ENCODE measurements around the gene RNGTT.
"Not testable (repeated sequence)": the region's sequence is repeated elsewhere in the genome, so short reads cannot be mapped to it uniquely, and the experiment has no call there.

RNGTT gene

DNA sequence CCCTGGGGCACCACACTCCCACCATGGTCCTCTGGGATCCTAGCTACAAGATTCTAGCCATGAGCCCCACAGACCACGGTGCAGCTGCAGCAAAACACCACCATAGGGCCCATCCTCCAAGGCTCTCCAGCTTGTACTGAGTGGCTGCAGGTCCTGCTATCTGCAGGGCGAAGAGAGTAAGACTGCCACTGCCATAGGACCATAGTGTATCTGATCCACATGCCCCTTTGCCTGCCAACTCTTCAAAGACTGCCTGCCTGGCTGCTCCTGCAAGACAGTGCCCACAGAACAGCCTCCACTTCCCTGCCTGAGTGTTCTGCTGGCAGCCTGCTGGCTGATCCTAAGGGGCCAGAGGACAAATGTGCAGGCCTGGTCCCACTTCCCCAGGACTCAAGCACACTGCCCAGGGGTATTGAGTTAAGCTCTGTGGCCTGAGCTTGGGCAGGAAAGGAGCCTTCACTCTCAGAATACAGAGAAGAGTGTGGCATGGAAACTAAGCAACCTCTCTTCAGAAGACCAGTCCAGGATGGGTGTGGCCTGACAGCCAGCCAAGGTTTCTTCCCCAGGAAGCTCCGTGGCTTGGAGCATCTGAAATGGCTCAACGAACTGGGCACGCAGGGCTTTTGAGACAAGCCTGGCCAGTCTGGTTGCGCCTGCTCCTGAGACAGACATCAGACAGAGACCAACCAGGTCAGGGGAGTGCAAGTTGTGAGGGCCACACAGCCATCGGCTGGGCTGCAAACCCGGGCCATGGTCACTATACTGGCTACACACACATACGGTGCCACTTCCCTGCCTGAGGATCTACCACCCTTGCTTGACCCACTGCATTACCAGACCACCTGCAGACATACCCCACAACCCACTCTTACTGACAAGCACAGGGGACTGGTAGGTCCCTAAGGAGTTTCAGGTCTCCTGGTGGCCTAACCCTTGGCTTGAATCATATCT lies 54.5 kb downstream of the RNGTT start:
- DNase-seq, result no peak

DNA sequence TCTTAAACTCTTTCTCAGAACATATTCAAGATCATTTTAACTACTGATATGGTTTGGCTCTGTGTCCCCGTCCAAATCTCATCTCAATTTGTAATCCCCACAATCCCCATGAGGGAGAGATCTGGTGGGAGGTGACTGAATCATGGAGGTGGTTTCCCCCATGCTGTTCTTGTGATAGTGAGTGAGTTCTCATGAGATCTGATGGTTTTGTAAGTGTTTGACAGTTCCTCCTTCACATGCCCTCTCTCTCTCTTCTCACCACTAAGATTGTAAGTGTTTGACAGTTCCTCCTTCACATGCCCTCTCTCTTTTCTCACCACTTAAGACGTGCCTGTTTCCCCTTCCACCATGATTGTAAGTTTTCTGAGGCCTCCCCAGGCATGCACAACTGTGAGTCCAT lies 56.3 kb downstream of the RNGTT start:
- not testable (repeated sequence) for DNase-seq

DNA sequence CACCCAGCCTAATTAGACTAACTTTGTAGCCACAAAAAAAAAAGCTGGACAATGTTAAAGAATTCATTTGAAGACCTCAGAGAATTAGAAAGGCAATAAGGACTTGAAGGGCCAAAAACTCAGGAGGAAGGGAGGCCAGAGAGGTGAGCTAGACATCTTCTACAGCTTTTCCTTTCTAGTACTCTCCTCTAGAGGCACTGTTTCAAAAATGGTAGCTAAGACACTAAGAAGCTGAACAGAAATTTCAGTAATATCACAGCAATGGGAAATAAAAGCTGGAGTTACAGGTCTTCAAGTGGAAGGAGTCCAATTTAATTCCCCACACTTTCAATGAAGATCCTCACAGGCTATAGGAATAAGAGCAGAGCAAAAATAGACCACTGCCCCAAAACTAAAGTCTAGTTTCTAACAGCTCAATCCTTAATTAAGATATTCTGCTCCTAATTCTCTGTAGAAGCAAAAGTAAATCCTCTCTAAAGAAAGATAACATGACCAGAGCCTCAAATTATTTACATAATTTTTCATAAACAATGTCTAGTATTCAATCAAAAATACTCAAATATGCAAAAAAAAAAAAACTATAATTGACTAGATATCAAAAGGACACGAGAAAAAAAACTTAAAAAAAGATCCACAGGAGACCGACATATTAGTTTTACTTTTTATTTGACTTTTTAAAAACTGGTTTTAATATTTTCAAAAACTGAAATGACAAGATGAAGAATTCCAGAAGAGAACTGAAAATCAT lies 63.7 kb downstream of the RNGTT start:
- DNase-seq, result no peak

DNA sequence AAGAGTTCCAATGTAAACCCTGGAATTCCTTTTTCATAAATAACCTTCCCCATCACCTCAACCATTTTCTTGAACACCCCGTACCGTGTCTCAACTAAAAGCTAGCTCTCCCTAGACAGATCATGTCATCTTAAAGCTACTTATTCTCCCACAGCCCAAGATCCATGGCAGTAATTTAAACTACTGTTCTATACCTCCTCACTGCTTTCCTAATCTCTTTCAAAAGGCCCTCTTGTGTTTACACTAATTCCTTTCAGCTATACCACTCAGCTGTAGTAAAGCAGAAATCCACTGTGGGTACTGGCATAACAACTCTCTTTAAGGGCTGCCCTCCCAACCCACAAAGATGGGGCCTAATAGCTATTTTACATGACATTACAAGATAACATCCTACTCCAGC lies 67.5 kb downstream of the RNGTT start:
- no peak for DNase-seq

DNA sequence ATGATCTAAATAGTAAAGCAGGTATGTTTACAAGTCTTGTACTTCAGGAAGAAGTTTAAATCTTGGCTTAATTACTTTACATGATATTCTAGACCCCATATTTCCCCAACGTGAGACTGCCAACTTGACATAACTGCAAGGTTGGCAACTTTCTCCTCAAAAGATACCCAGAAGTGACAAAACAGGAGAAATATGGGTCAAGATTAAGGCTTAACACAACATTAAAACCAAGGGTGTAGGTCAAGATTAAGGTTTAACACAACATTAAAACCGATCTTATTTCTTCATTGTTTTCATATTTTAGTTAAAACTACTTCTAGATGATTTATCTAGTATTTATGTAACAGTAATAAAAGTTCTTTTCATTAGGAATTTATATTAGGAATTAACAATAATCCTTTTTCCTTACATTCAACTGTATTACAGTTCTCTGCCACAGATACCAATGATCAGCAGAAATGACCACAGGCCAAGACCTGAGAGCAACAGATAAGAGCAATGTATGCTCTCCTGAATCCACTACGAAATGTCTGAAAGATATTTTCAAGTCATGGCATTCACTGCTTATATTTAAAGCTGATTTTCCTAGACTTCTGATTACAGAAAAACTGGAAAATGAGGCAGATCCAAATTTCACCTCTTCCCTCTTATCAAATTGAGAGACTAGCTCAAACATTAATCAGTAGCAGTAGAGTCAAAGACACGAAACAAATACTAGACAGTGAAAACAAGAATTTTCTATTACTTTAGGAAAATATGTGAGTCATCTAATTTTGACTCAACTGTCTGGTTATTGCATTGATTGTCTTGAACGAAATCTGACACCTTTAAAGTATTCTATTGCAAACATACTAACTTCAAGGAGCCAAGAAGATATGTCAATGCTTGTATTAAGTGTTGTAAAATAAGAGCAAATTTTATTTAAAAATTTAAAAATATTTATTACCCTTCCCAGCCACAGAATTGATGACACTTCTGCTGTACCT lies 72.3 kb downstream of the RNGTT start:
- DNase-seq, result no peak

DNA sequence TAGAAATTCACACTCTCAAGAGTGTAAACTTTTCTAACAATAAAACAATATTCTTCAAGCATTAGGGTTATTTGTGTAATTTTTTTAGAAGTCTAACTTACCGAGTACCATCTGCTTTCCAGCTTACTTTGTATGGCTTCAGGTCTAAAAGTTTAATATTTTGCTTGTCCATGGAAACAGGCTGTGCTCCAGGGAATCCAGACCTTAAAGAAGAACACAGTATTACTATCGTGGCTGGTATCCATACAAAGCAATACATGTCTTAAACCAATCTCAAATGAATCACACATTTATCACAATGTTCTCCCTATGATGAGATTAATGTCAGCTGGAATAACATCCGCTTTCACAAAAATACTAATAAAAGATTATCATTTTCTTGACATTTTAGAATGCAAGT lies 73.0 kb downstream of the RNGTT start:
- no peak for DNase-seq

DNA sequence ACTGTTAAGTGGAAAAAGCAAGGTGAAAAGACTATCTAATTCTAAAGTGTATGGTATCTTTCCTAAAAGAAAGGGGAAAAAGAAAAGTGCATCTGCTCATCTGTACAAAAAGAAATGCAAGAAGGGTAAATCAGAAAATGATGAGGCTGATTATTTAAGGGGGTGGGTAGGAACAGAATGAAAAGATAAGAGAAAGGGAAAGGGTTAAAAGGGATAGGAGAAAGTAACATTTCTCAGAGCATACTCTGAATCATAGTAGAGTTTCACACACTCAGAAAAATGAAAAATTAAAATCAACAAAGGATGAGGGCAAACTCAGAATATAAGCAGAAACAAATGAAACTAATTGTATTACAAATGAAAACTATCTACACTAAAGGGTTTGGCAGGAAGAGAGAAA lies 79.1 kb downstream of the RNGTT start:
- no peak for DNase-seq

DNA sequence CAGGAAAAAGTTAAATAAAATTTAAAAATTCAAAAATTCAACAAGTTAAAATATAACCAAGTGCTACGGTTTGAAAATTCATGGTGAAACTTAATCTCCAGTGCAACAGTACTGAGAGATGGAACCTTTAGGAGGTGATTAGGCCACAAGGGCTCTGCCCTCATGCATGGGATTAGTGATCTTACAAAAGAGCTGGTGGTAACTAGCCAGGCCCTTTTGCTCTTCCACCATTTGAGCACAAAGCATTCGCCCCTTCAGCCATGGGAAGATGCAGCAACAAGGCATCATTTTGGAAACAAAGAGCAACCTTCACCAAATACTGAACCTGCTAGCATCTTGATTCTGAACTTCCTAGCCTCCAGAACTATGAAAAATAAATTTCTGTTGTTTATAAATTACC lies 80.9 kb downstream of the RNGTT start:
- DNase-seq, result no peak

DNA sequence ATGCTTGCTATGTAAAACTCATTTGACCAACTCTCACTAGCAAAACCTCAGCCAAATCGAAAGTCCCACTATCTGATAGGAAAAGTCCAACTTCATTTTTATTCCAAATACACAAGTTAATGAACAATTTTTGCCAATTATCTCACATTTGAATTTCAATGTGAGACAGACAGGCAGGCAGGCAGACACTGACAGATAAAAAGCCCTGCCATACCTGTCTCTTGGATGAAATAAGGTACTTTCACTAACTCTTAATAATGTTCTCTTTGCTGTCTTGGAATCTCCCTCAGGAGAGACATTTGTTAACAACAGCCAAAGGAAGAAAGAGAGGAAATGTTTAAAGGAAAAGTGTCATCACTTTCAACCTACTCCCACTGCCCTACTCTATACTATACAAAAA lies 82.0 kb downstream of the RNGTT start:
- no peak for DNase-seq

DNA sequence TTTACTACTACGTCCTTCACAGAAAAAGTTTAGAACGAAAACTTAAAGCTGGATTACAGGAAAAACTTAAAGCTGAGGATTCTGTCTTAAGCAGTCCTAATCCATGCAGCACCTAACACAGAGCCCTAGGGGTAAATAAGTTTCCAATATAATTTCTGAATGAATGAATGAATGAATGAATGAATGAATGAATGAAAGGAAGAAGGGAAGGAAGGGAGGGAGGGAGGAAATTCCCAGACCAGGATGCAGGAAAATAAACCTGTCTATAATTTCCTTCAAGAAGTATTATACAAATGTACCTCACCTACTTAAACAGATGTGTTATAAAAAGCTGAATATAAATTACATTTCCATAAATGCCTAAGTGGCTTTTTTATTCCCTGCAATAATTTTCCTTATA lies 83.4 kb downstream of the RNGTT start:
- DNase-seq, result no peak

DNA sequence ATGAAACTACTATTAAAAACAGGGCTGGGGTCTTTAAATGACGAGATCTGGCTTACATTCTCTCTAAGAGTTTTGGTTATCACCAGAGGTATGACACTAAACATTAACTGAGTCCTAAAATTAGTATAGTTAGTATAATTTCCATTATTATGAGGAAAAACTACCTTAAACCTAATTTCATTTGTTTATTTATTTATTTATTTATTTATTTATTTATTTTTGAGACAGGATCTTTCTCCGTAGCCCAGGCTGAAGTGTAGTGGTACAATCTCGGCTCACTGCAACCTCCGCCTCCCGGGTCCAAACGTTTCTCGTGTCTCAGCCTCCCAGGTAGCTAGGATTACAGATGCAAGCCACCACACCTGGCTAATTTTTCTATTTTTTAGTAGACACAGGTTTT lies 85.5 kb downstream of the RNGTT start:
- no peak for DNase-seq

DNA sequence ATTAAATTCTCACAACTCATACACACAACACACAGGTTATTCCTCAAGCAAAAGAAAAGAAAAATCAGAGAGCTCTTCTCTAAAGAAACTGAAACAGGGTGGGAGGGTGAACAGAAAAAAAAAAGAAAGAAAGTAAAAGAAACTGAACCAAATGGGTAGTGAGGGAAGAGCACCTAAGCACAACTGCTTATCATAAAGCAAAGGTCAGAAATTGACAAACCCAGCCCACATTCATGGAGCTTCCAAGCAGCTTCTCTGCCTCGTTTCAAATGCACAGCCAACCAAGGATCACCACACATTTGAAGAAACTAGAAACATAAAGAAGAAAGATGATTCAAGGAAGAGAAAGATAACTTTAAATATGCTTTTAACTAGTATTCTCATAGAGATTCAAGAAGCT lies 90.5 kb downstream of the RNGTT start:
- DNase-seq, result no peak

DNA sequence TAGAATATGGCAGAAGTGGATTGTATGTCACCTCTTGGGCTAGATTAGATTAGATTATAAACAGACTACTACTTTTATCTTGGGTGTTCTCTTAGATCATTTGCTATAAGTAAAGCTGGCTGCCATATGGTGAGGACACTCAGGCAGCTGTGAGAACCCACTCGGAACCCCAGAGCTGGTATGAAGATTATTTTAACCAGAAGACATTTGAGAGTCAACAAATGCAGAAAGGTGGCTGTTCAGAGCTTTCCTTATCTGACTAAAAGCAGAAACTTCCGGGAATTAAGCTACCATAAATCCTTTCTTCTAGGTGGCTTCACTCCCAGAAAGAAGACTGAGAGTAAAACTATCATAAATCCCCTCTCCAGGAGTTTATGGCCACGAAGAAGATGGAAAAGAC lies 91.9 kb downstream of the RNGTT start:
- DNase-seq, result no peak

DNA sequence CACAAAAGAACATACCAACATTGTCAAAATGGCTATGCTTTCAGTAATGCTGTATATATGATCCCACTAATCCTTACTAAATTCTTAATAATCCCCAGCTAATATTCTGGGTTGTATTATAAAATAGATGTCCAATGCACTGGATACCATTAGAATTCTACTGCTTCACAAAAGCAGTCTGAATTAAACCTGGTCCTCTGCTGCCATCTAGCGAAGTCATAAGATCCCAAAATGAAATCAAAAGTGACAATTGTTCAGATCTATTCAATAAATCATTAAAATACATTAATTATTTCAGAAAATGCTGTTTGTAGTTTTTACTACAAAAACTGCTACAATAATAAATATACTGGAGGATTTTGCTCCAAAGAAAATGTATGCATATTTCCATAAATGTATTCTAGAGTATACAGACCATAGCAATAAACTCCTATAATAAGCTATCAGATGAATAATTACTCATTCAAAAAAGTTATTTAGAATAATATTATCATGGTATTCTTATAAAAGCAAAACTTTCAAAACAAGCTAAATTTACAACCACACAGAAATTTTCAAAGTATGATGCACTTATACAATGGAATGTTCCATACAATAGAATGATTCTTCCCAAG lies 92.6 kb downstream of the RNGTT start:
- no peak for DNase-seq

DNA sequence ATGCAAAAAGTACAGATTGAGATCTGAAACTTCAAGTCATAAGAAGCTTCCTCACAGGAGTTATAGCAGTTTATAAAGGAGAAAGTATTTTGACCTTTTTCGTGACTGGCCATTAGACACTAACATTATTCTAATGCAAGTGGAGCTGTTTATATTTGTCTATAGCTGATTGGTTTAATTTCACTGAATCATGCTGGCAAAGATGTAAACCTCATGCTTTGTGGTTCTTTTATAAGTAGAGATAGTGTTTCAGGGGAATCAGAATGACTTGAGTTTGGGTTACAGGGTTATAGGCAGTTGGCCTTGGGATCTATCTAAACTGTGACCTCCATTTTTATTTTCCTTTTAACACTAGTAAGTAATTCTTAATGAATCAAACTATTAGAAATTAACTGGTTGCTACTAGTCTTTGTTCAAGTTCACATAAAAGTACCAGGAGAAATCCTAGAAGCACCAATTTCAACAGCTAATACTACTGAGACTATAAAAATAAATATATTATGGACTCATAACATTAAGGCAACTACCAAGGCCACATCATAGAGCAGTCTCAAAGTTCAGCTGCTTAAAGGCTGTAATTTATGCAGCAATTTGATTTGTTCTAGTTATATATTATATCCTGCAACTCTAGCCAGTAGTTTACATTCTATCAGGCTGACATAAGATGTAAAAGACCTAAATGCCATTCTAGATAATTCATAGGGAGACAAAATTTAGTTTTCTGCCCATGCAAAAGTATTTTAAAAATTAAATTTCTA lies 94.0 kb downstream of the RNGTT start:
- DNase-seq, result no peak

DNA sequence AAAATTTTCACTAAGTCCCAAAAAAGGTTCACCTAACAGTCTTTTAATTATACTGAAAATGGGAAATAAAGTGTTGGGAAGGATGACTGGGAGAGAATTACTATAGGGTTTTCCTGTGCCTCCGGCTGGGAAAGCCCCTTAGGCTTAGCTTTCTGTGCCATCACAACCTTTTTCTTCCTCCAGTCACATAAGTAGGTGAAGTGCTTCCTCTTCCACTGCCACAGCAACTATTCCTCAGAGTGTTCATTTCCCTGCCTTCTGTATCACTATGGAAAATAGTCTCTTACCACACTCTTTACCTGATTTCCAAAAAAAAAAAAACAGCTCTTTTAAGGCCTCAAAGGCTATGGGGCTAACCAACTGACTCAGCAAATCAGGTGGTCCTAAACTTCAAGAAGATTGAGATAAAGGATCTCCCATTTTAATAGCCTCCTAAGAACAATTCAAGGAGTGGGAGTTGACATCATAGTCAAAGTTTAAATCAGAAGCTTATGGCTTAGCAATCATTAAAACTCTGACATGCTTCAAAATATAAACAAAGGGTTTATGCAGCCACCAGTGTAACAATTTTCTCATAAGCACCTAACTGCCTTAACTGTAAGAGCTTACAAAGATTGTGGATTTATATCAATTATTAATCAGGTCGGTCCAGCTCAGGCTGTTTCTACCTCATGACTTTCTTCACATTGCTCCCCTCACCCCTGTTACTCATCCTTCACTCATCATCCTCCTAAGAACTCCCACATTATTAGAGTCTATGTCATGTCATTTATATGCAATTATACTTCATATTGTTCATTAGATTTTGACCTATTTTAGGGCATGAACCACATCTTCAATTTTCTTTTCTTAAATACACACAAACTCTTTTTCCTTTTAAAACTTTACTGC lies 95.3 kb downstream of the RNGTT start:
- DNase-seq, result no peak

DNA sequence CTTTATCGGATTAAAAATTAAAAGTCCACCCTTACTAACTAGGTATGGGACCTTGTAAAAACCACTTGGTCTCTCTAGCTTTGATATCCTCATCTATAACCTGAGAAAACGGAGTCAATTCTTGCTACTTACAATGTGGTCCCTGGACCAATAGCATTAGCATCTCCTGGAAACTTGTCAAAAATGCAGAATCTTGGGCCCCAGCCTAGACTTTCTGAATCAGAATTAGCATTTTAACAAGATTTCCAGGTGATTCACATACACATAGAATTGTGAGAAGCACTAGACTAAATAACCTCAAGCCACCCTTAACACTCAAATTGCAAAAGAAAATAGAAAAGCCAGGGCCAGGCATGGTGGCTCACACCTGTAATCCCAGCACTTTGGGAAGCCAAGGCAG lies 96.6 kb downstream of the RNGTT start:
- no peak for DNase-seq

DNA sequence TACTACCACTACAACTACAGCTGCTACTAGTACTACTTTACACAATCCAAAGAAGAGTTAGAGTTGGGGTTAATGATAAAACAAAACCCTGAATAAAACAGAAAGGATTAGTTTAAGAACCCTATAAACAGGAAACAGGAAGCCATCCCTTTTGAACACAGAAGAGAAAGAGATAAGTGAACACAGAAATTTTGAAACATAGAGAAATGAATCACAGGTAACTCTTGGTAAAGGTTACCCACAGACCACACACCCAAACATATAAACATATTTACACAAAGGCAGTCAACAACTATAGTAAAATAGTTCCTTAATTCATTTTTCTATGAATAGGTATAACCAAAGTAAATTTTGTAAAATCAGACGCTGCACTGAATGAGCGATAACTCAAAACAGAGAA lies 98.1 kb downstream of the RNGTT start:
- no peak for DNase-seq

DNA sequence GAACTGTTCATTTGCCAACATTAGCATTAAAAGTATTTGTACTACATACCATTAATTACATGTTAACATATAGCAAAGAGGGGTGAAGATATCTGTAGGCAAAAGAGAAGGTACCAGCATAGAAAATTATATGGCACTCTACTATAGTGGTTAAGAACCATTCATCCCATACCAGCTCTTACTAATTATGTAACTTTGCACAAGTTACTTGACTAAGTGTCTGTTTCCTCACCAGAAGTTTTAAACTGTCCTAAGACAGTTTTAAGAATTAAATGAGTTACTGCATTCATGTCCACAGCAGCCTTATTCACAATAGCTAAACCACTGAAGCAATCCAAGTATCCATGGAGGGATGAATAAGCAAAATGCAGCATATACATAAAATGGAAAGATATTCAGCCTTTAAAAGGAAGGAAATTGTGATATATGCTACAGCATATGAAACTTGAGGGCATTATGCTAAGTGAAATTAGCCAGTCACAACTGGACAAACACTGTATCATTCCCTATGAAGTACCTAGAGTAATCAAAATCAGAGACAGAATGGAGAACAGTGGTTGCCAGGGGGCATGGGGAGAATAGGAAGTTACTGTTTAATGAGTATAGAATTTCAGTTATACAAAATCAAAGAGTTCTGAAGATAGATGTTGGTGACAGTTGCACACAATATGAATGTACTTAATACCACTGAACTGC lies 98.9 kb downstream of the RNGTT start:
- DNase-seq, result no peak

DNA sequence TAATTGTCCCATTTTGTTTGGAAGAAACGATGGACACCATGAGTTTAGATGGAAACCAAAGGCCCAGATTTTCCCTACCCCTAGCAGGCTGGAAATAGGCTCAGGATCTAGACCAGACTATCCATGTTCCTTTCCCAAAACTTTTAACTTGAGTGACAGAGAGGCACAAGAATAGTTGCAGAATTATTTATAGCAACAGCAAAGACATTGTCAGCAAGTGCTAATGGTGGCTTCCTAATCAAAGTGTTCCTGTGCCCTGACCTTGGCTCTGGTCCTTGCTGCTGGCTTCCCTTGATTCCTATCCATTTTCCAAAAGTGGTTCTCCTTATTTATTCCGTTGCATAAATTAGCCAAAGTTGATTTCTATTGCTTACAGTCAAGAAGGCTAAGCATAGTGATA lies 103.1 kb downstream of the RNGTT start:
- DNase-seq, result no peak
